ENCODE data around the gene FLRT2. TPM values are rescaled to one million over a fixed set of nuclear protein-coding genes. Genes with fewer than 3 reads are reported as not detected.

FLRT2 gene
- total RNA-seq, 1 experiment from 2014 or later = 0.43 TPM

DNA sequence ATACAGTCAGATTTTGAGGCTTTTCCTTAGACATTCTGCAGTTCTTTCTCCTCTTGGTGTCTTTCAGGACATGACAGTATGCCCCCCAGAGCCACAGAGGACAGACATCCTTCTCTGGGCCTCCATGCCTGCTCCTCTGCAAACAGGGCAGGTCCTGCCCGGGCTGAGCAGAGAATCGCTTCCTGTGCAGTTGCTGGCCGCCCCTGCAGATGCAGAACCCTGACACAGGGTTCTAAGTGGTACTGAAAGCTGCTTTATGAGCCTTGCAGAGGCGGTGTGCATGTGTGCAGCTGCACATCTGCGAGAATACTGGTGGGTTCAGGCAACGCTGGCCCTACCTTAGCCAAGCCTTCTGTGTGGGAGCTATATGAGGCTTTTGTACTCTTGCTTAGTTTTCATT lies 54.5 kb downstream of the FLRT2 start:
- intact Hi-C loops (cut with micrococcal nuclease; ENCODE audit: unreplicated experiment) = no loop called here
- H3K4me3 Mint-ChIP-seq (ENCODE audit: unreplicated experiment) = no peak overlapping the region
- H3K9me3 Mint-ChIP-seq (ENCODE audit: unreplicated experiment) = peaks cover 8% of the 10 kb centered on the region
- H3K4me1 ChIP-seq = no peaks in the 10 kb centered on the region
- H3K9me3 ChIP-seq = 0 out of 2 replicates have a peak, but pooled peaks cover 1% of the 10 kb centered on the region
- no peak for DNase-seq
- no peaks in the 10 kb centered on the region for H3K36me3 ChIP-seq (ENCODE audit: control insufficient read depth, insufficient read depth, low read length)
- ChIA-PET POLR2A (no interaction called here), CTCF (no interaction called here)
- no peak overlapping the region for H3K27ac Mint-ChIP-seq (ENCODE audit: unreplicated experiment)
- no peaks in the 10 kb centered on the region for H3K36me3 Mint-ChIP-seq (ENCODE audit: insufficient read depth, unreplicated experiment)
- TF ChIP-seq, protein P1, sequence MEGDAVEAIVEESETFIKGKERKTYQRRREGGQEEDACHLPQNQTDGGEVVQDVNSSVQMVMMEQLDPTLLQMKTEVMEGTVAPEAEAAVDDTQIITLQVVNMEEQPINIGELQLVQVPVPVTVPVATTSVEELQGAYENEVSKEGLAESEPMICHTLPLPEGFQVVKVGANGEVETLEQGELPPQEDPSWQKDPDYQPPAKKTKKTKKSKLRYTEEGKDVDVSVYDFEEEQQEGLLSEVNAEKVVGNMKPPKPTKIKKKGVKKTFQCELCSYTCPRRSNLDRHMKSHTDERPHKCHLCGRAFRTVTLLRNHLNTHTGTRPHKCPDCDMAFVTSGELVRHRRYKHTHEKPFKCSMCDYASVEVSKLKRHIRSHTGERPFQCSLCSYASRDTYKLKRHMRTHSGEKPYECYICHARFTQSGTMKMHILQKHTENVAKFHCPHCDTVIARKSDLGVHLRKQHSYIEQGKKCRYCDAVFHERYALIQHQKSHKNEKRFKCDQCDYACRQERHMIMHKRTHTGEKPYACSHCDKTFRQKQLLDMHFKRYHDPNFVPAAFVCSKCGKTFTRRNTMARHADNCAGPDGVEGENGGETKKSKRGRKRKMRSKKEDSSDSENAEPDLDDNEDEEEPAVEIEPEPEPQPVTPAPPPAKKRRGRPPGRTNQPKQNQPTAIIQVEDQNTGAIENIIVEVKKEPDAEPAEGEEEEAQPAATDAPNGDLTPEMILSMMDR (IDR thresholded peaks at IDR 0.05; ENCODE audit: insufficient read depth in 1 of 2, low read depth in 1 of 2, low read length in 1 of 2, severe bottlenecking in 1 of 2, unreplicated experiment in 1 of 2) = no peak
- H3K27me3 Mint-ChIP-seq (ENCODE audit: insufficient read depth, unreplicated experiment) = no peaks in the 10 kb centered on the region
- H3K27me3 ChIP-seq (replicated peaks; ENCODE audit: control insufficient read depth, insufficient read depth, low read length) = no peaks in the 10 kb centered on the region
- no TSS peak for BruUV-seq (replicated peaks)
- no peak overlapping the region for H3K4me3 ChIP-seq (ENCODE audit: low read depth, low read length)
- H3K4me1 Mint-ChIP-seq (ENCODE audit: low read depth, unreplicated experiment) = no peaks in the 10 kb centered on the region

DNA sequence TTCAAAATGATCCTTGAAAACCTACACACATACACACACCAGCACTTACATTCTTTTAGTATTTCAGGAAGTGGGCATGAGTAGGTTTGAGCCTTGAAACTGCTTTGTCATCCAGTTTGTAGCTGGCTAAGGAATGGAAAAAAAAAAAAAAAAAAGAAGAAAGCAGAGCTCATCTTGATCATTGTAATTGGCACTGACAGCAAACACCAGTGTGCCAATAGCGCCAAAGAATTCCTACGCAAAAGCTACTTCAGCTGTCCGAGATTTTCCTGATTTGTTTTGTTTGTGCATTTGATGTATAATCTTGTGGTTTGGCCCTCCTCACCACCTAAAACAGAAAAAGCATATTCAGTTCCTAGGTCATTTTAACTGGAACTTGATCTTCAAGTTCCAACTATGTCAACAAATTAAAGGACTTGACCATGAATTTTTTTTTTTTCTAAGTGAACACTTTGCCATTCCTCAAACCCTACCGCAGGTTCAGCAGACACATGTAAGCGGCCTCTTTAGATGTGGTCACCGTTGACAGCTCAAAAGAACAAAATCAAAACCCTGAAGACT lies 57.3 kb downstream of the FLRT2 start:
- no TSS peak for BruUV-seq (replicated peaks)

DNA sequence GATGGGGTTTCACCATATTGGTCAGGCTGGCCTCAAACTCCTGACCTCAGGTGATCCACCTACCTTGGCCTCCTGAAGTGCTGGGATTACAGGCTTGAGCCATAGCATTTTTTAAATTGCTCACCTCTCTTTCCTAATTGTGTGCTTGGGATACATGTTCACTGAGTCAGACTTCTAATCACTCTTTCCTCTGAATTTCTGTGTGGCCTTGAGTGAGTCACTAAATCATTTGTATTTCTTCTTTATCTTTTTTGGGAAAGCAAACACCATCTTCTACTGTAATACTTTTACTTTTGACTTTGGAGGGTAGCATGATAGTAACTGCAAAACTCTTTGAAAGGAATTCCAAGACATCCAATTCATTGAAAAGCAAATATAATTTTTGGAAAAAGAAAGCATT lies 60.8 kb downstream of the FLRT2 start:
- peaks cover 7% of the 10 kb centered on the region; the same call in 1 of the 2 replicates for H3K4me1 ChIP-seq
- CTCF ChIA-PET = no interaction called here
- Mint-ChIP-seq H3K4me3 (ENCODE audit: unreplicated experiment) (no peak overlapping the region), H3K4me1 (ENCODE audit: low read depth, unreplicated experiment) (no peaks in the 10 kb centered on the region), H3K27me3 (ENCODE audit: insufficient read depth, unreplicated experiment) (no peaks in the 10 kb centered on the region), H3K36me3 (ENCODE audit: insufficient read depth, unreplicated experiment) (no peaks in the 10 kb centered on the region), H3K27ac (ENCODE audit: unreplicated experiment) (no peak overlapping the region), H3K9me3 (ENCODE audit: unreplicated experiment) (peaks cover 15% of the 10 kb centered on the region)
- H3K4me3 ChIP-seq (ENCODE audit: low read depth, low read length) = no peak overlapping the region
- peak in 1 of 2 experiments; percentile 9 for DNase-seq
- POLR2A ChIA-PET = no interaction called here
- BruUV-seq (replicated peaks) = no TSS peak
- intact Hi-C loops (cut with micrococcal nuclease; ENCODE audit: unreplicated experiment) = no loop called here
- 0 out of 2 replicates have a peak, but pooled peaks cover 3% of the 10 kb centered on the region for H3K9me3 ChIP-seq
- H3K36me3 ChIP-seq (ENCODE audit: control insufficient read depth, insufficient read depth, low read length) = no peaks in the 10 kb centered on the region
- no peaks in the 10 kb centered on the region for H3K27me3 ChIP-seq (replicated peaks; ENCODE audit: control insufficient read depth, insufficient read depth, low read length)
- TF ChIP-seq, protein P1 (IDR thresholded peaks at IDR 0.05; ENCODE audit: insufficient read depth in 1 of 2, low read depth in 1 of 2, low read length in 1 of 2, severe bottlenecking in 1 of 2, unreplicated experiment in 1 of 2) = no peak

More for the DNA sequence above, 57.3 kb downstream of the FLRT2 start:
- Histone ChIP-seq H3K4me3 (ENCODE audit: low read depth, low read length) (no peak overlapping the region), H3K9me3 (0 out of 2 replicates have a peak, but pooled peaks cover 3% of the 10 kb centered on the region), H3K36me3 (ENCODE audit: control insufficient read depth, insufficient read depth, low read length) (no peaks in the 10 kb centered on the region), H3K4me1 (peaks cover 7% of the 10 kb centered on the region; the same call in 1 of the 2 replicates), H3K27me3 (replicated peaks; ENCODE audit: control insufficient read depth, insufficient read depth, low read length) (no peaks in the 10 kb centered on the region)
- Mint-ChIP-seq H3K9me3 (ENCODE audit: unreplicated experiment) (peaks cover 15% of the 10 kb centered on the region), H3K4me1 (ENCODE audit: low read depth, unreplicated experiment) (no peaks in the 10 kb centered on the region), H3K36me3 (ENCODE audit: insufficient read depth, unreplicated experiment) (no peaks in the 10 kb centered on the region), H3K4me3 (ENCODE audit: unreplicated experiment) (no peak overlapping the region), H3K27me3 (ENCODE audit: insufficient read depth, unreplicated experiment) (no peaks in the 10 kb centered on the region), H3K27ac (ENCODE audit: unreplicated experiment) (no peak overlapping the region)
- POLR2A ChIA-PET = no interaction called here
- TF ChIP-seq, protein P1 (IDR thresholded peaks at IDR 0.05; ENCODE audit: insufficient read depth in 1 of 2, low read depth in 1 of 2, low read length in 1 of 2, severe bottlenecking in 1 of 2, unreplicated experiment in 1 of 2) = no peak
- no peak for DNase-seq
- CTCF ChIA-PET = no interaction called here
- intact Hi-C loops (cut with micrococcal nuclease; ENCODE audit: unreplicated experiment) = no loop called here

Data from Caco-2 (cell line).